ENCODE measurements around the gene PTPRN2. TPM values are rescaled to one million over a fixed set of nuclear protein-coding genes. Genes with fewer than 3 reads are reported as not detected.

The PTPRN2 gene
- total RNA-seq, 1 experiment from 2014 or later, result 2.1 TPM

- no peak overlapping the region for H3K4me3 ChIP-seq (replicated peaks in 1 of 2; ENCODE audit: low read depth in 1 of 2, low read length in 2 of 2)
- ChIA-PET POLR2A (no interaction called here), RAD21 (ENCODE audit: low non-redundant PET in 1 of 2, low total read pairs in 2 of 2, uncharacterized antibody in 2 of 2, unreplicated experiment in 2 of 2) (no interaction called here), CTCF (no interaction called here)
- H3K9me3 ChIP-seq (ENCODE audit: control insufficient read depth in 1 of 2, insufficient read depth in 1 of 2, low read depth in 1 of 2, low read length in 2 of 2), result no peaks in the 10 kb centered on the region
- DNase-seq (ENCODE audit: low read depth, low spot score) (no peak), ATAC-seq (no peak)
- H3K27me3 ChIP-seq (ENCODE audit: insufficient read depth, low read length), result no peaks in the 10 kb centered on the region
- no peak overlapping the region for H3K27ac ChIP-seq (ENCODE audit: low read depth, low read length)
- H3K9ac ChIP-seq (ENCODE audit: low read length), result no peak overlapping the region
- no peaks in the 10 kb centered on the region for H3K4me1 ChIP-seq (ENCODE audit: control insufficient read depth in 1 of 2, insufficient read depth in 2 of 2, low read length in 2 of 2)
- no peaks in the 10 kb centered on the region for H4K20me1 ChIP-seq (ENCODE audit: insufficient read depth)
- BruUV-seq (replicated peaks), result no TSS peak
- no peaks in the 10 kb centered on the region for H3K9me2 ChIP-seq (ENCODE audit: insufficient read depth)
- TF ChIP-seq ZFX (IDR thresholded peaks at IDR 0.05), result no peak
- no peak for TF ChIP-seq SIN3A (IDR thresholded peaks at IDR 0.05; ENCODE audit: low read depth)
- TF ChIP-seq, protein P1, sequence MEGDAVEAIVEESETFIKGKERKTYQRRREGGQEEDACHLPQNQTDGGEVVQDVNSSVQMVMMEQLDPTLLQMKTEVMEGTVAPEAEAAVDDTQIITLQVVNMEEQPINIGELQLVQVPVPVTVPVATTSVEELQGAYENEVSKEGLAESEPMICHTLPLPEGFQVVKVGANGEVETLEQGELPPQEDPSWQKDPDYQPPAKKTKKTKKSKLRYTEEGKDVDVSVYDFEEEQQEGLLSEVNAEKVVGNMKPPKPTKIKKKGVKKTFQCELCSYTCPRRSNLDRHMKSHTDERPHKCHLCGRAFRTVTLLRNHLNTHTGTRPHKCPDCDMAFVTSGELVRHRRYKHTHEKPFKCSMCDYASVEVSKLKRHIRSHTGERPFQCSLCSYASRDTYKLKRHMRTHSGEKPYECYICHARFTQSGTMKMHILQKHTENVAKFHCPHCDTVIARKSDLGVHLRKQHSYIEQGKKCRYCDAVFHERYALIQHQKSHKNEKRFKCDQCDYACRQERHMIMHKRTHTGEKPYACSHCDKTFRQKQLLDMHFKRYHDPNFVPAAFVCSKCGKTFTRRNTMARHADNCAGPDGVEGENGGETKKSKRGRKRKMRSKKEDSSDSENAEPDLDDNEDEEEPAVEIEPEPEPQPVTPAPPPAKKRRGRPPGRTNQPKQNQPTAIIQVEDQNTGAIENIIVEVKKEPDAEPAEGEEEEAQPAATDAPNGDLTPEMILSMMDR (IDR thresholded peaks at IDR 0.05 in 2 of 3, conservative IDR thresholded peaks at IDR 0.05 in 1 of 3; ENCODE audit: borderline replicate concordance in 1 of 3, insufficient read depth in 1 of 3, low read depth in 2 of 3, low read length in 2 of 3), result no peak
- no peak for TF ChIP-seq EGR1 (IDR thresholded peaks at IDR 0.05; ENCODE audit: low read depth)
- no peak for TF ChIP-seq CBX3 (IDR thresholded peaks at IDR 0.05; ENCODE audit: low read depth)
- no peak for TF ChIP-seq TCF7L2 (IDR thresholded peaks at IDR 0.05; ENCODE audit: borderline replicate concordance, extremely low read depth, insufficient read depth, insufficient read length)
- TF ChIP-seq JUND (IDR thresholded peaks at IDR 0.05), result no peak
- TF ChIP-seq CEBPB (IDR thresholded peaks at IDR 0.05; ENCODE audit: low read depth), result no peak
- no peak for TF ChIP-seq SP1 (IDR thresholded peaks at IDR 0.05; ENCODE audit: low read depth)
- no peak for TF ChIP-seq POLR2AphosphoS5 (IDR thresholded peaks at IDR 0.05; ENCODE audit: low read depth, low read length)
- no peak for TF ChIP-seq ATF3 (IDR thresholded peaks at IDR 0.05)
- no peak for TF ChIP-seq ZNF274 (IDR thresholded peaks at IDR 0.05; ENCODE audit: low read depth, low read length)
- TF ChIP-seq REST (IDR thresholded peaks at IDR 0.05; ENCODE audit: low read depth), result no peak
- no peak for TF ChIP-seq POLR2A (IDR thresholded peaks at IDR 0.05; ENCODE audit: borderline replicate concordance, extremely low read depth, insufficient read depth, insufficient read length)
- TF ChIP-seq, protein P2, sequence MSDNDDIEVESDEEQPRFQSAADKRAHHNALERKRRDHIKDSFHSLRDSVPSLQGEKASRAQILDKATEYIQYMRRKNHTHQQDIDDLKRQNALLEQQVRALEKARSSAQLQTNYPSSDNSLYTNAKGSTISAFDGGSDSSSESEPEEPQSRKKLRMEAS (IDR thresholded peaks at IDR 0.05), result no peak
- TF ChIP-seq ZBTB33 (IDR thresholded peaks at IDR 0.05; ENCODE audit: extremely low read depth, insufficient replicate concordance, low read length), result no peak
- no peak for TF ChIP-seq RAD21 (IDR thresholded peaks at IDR 0.05; ENCODE audit: low read depth)
- no peak for TF ChIP-seq EZH2 (IDR thresholded peaks at IDR 0.05)
- no peak for TF ChIP-seq EZH2phosphoT487 (IDR thresholded peaks at IDR 0.05; ENCODE audit: borderline replicate concordance)
- TF ChIP-seq YY1 (IDR thresholded peaks at IDR 0.05; ENCODE audit: extremely low read depth, insufficient replicate concordance, low read depth, low read length), result no peak
- H3K36me3 ChIP-seq (ENCODE audit: control insufficient read depth in 1 of 2, insufficient read depth in 2 of 2, low read length in 2 of 2), result no peaks in the 10 kb centered on the region
- intact Hi-C loops (cut with micrococcal nuclease), result no loop called here
- H2AFZ ChIP-seq (ENCODE audit: low read depth, low read length, poor library complexity, severe bottlenecking), result no peak overlapping the region
- H3K79me2 ChIP-seq (ENCODE audit: insufficient read depth, low read length), result no peaks in the 10 kb centered on the region
- no peak overlapping the region for H3K4me2 ChIP-seq (ENCODE audit: low read length)
These were observed 719.8 kb downstream of the PTPRN2 start for GRCh38 chr7:157867685-157868305.
